WTC11 (cell line): ENCODE measurements around the gene AGXT.

Experiments used
- CREM ChIP-seq: sonication (generic); formaldehyde crosslinking; IDR thresholded peaks from 2 replicates; pipeline ENCODE4 v1.8.1; 2022; ENCODE audit warnings: mild to moderate bottlenecking, missing genetic modification reagents, moderate library complexity
- ELF4 ChIP-seq: sonication (generic); formaldehyde crosslinking; IDR thresholded peaks from 2 replicates; pipeline ENCODE4 v1.8.1; 2022; ENCODE audit warnings: low read depth, mild to moderate bottlenecking, moderate library complexity, missing genetic modification reagents
- ETV6 ChIP-seq: sonication (generic); formaldehyde crosslinking; IDR thresholded peaks from 2 replicates; pipeline ENCODE4 v1.8.1; 2022; ENCODE audit warnings: mild to moderate bottlenecking, missing genetic modification reagents
- JUN ChIP-seq: sonication (generic); formaldehyde crosslinking; IDR thresholded peaks from 2 replicates; pipeline ENCODE4 v1.8.0; 2023; ENCODE audit warnings: mild to moderate bottlenecking, missing genetic modification reagents
- NFE2L1 ChIP-seq: sonication (generic); formaldehyde crosslinking; IDR thresholded peaks from 2 replicates; pipeline ENCODE4 v1.8.1; 2023; ENCODE audit warnings: missing genetic modification reagents
- PREB ChIP-seq: sonication (generic); formaldehyde crosslinking; IDR thresholded peaks from 2 replicates; pipeline ENCODE4 v1.8.1; 2022; ENCODE audit warnings: mild to moderate bottlenecking, missing genetic modification reagents, moderate library complexity, borderline replicate concordance
- ZNF232 ChIP-seq: sonication (generic); formaldehyde crosslinking; IDR thresholded peaks from 2 replicates; pipeline ENCODE4 v1.8.0; 2022; ENCODE audit warnings: mild to moderate bottlenecking, missing genetic modification reagents
- TF ChIP-seq, protein P1 (sequence below): sonication (generic); formaldehyde crosslinking; IDR thresholded peaks from 2 replicates; pipeline ENCODE4 v1.8.0; 2022; ENCODE audit warnings: missing genetic modification reagents
- TF ChIP-seq, protein P2 (sequence below): sonication (generic); formaldehyde crosslinking; IDR thresholded peaks from 2 replicates; pipeline ENCODE4 v1.8.0; 2022; ENCODE audit warnings: mild to moderate bottlenecking, missing genetic modification reagents
- TF ChIP-seq, protein P3 (sequence below): sonication (generic); formaldehyde crosslinking; IDR thresholded peaks from 2 replicates; pipeline ENCODE4 v1.8.1; 2023; ENCODE audit warnings: mild to moderate bottlenecking, missing genetic modification reagents, moderate library complexity
- TF ChIP-seq, protein P4 (sequence below): fragments of 200-600 bp; IDR thresholded peaks from 2 replicates; pipeline ENCODE4 v1.8.0; 2022; ENCODE audit warnings: antibody characterized with exemption

DNA sequence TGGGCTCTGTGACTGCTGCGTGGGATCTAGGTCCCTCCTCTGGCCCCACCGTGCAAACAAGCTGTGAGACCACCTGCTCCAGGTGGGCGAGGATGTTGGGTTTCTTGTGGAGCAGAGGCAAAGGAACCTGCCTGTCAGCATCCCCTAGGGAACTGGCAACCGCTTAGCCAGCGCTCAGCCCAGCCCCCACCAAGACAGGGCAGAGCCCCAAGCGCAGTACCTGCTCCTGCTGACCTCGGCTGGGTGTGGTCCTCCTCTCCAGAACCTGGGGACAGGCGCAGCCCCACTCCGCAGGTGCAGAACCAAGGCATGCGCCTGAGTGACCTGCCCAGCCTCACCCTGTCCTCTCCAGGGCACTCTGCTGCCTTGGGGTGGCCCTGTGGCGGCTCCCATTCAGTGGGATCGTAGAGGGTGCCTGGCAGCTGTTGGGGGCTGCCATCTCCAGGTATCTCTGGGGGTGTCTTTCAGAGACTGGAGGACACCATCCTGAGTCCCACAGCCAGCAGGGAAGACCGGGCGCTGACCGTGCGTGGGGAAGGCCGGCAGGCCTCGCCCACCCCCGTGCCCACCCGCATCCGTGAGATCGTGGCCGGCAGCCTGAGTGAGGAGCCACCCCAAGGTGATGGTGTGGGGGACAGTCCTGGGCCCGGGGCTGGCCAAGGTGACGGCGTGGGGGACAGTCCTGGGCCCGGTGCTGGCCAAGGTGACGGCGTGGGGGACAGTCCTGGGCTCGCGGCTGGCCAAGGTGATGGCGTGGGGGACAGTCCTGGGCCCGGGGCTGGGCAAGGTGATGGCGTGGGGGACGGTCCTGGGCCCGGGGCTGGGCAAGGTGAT, 49.9 kb downstream of the AGXT start:
- no peak for TF ChIP-seq ETV6 (CRISPR knock-in tag)
- no peak for TF ChIP-seq NFE2L1 (CRISPR knock-in tag)
- TF ChIP-seq ELF4 (CRISPR knock-in tag): no peak
- TF ChIP-seq ZNF232 (CRISPR knock-in tag): no peak
- TF ChIP-seq JUN: no peak
- TF ChIP-seq, protein P1, sequence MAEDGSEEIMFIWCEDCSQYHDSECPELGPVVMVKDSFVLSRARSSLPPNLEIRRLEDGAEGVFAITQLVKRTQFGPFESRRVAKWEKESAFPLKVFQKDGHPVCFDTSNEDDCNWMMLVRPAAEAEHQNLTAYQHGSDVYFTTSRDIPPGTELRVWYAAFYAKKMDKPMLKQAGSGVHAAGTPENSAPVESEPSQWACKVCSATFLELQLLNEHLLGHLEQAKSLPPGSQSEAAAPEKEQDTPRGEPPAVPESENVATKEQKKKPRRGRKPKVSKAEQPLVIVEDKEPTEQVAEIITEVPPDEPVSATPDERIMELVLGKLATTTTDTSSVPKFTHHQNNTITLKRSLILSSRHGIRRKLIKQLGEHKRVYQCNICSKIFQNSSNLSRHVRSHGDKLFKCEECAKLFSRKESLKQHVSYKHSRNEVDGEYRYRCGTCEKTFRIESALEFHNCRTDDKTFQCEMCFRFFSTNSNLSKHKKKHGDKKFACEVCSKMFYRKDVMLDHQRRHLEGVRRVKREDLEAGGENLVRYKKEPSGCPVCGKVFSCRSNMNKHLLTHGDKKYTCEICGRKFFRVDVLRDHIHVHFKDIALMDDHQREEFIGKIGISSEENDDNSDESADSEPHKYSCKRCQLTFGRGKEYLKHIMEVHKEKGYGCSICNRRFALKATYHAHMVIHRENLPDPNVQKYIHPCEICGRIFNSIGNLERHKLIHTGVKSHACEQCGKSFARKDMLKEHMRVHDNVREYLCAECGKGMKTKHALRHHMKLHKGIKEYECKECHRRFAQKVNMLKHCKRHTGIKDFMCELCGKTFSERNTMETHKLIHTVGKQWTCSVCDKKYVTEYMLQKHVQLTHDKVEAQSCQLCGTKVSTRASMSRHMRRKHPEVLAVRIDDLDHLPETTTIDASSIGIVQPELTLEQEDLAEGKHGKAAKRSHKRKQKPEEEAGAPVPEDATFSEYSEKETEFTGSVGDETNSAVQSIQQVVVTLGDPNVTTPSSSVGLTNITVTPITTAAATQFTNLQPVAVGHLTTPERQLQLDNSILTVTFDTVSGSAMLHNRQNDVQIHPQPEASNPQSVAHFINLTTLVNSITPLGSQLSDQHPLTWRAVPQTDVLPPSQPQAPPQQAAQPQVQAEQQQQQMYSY: no peak
- TF ChIP-seq, protein P2, sequence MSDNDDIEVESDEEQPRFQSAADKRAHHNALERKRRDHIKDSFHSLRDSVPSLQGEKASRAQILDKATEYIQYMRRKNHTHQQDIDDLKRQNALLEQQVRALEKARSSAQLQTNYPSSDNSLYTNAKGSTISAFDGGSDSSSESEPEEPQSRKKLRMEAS (CRISPR knock-in tag): no peak
- TF ChIP-seq, protein P3, sequence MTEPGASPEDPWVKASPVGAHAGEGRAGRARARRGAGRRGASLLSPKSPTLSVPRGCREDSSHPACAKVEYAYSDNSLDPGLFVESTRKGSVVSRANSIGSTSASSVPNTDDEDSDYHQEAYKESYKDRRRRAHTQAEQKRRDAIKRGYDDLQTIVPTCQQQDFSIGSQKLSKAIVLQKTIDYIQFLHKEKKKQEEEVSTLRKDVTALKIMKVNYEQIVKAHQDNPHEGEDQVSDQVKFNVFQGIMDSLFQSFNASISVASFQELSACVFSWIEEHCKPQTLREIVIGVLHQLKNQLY (CRISPR knock-in tag): no peak
- TF ChIP-seq CREM (CRISPR knock-in tag): no peak
- TF ChIP-seq, protein P4, sequence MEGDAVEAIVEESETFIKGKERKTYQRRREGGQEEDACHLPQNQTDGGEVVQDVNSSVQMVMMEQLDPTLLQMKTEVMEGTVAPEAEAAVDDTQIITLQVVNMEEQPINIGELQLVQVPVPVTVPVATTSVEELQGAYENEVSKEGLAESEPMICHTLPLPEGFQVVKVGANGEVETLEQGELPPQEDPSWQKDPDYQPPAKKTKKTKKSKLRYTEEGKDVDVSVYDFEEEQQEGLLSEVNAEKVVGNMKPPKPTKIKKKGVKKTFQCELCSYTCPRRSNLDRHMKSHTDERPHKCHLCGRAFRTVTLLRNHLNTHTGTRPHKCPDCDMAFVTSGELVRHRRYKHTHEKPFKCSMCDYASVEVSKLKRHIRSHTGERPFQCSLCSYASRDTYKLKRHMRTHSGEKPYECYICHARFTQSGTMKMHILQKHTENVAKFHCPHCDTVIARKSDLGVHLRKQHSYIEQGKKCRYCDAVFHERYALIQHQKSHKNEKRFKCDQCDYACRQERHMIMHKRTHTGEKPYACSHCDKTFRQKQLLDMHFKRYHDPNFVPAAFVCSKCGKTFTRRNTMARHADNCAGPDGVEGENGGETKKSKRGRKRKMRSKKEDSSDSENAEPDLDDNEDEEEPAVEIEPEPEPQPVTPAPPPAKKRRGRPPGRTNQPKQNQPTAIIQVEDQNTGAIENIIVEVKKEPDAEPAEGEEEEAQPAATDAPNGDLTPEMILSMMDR: no peak
- TF ChIP-seq PREB (CRISPR knock-in tag): no peak
